ENCODE measurements around the gene HSD17B4. TPM values are rescaled to one million over a fixed set of nuclear protein-coding genes. Genes with fewer than 3 reads are reported as not detected.
"Not testable (repeated sequence)": the region's sequence is repeated elsewhere in the genome, so short reads cannot be mapped to it uniquely, and the experiment has no call there.

Gene HSD17B4
- total RNA-seq, 1 experiment from 2014 or later = 269 TPM

- H3K27ac ChIP-seq (ENCODE audit: insufficient read length, low read depth, low read length) = no peak overlapping the region
- H3K23ac ChIP-seq (ENCODE audit: insufficient read length, low read depth, low read length) = no peak overlapping the region
- no peak overlapping the region for H4K8ac ChIP-seq (replicated peaks; ENCODE audit: insufficient read length, low read depth, low read length)
- H3K23me2 ChIP-seq (ENCODE audit: insufficient read length, low read depth, low read length, poor library complexity, severe bottlenecking) = no peaks in the 10 kb centered on the region
- Mint-ChIP-seq H3K27me3 (ENCODE audit: low read depth) (no peaks in the 10 kb centered on the region), H3K4me1 (peaks cover 59 to 62% of the 10 kb centered on the region in 2 experiments), H3K9me3 (no peaks in the 10 kb centered on the region), H3K36me3 (ENCODE audit: insufficient read depth in 1 of 3, low read depth in 3 of 3) (peaks cover 12 to 30% (median 23%) of the 10 kb centered on the region in 3 experiments; a peak in 6 of 7 replicates), H3K4me3 (no peak overlapping the region), H3K27ac (no peak overlapping the region)
- H4K20me1 ChIP-seq (ENCODE audit: control insufficient read depth, insufficient read depth, insufficient read length) = no peaks in the 10 kb centered on the region
- H3K79me2 ChIP-seq (ENCODE audit: insufficient read depth, low read length) = no peaks in the 10 kb centered on the region
- WGBS (ENCODE audit: extremely low coverage, insufficient read length, low lambda C conversion rate) = no CpG with 5 or more reads among the region's 3 CpGs
- no peaks in the 10 kb centered on the region for H3K9me3 ChIP-seq (ENCODE audit: control insufficient read depth, low read depth, low read length)
- H3K79me1 ChIP-seq (ENCODE audit: insufficient read depth, low read depth, low read length, poor library complexity, severe bottlenecking) = no peaks in the 10 kb centered on the region
- no peak overlapping the region for H2BK15ac ChIP-seq (ENCODE audit: low read depth, low read length)
- TF ChIP-seq CTCF (conservative IDR thresholded peaks at IDR 0.05) = no peak
- H4K91ac ChIP-seq (ENCODE audit: insufficient read length, low read depth, low read length) = no peak overlapping the region
- no peak overlapping the region for H2BK120ac ChIP-seq (ENCODE audit: low read depth, low read length, poor library complexity, severe bottlenecking)
- no peak overlapping the region for H3K9ac ChIP-seq (ENCODE audit: extremely low read depth, insufficient read length, low read length)
- no peak overlapping the region for H2BK5ac ChIP-seq (ENCODE audit: insufficient read length, low read length)
- no peak overlapping the region for H2BK20ac ChIP-seq (ENCODE audit: low read depth, low read length, poor library complexity, severe bottlenecking)
- H4K5ac ChIP-seq (ENCODE audit: insufficient read length, low read depth, low read length) = no peak overlapping the region
- H2AK5ac ChIP-seq (ENCODE audit: insufficient read length, low read length) = no peak overlapping the region
- H3K4me2 ChIP-seq (ENCODE audit: insufficient read depth, insufficient read length, low read length) = no peak overlapping the region
- no peak overlapping the region for H3K14ac ChIP-seq (ENCODE audit: insufficient read depth, low read length)
- H3K4me1 ChIP-seq (ENCODE audit: insufficient read depth, low read length) = peaks cover 3% of the 10 kb centered on the region; the same call in 1 of the 2 replicates
- no peak overlapping the region for H3K56ac ChIP-seq (ENCODE audit: insufficient read length, low read depth, low read length)
- no peak overlapping the region for H3K4ac ChIP-seq (ENCODE audit: low read depth, low read length)
- H3T11ph ChIP-seq (ENCODE audit: low read length) = no peak overlapping the region
- H3K18ac ChIP-seq (ENCODE audit: insufficient read length, low read depth, low read length) = no peak overlapping the region
- H2BK12ac ChIP-seq (ENCODE audit: insufficient read length, low read depth, low read length) = no peak overlapping the region
- H3K27me3 ChIP-seq (ENCODE audit: insufficient read depth, low read length) = no peaks in the 10 kb centered on the region
- no peak overlapping the region for H2AFZ ChIP-seq (ENCODE audit: low read length)
- DNase-seq = no peak
These were observed 26.5 kb downstream of the HSD17B4 start for GRCh38 chr5:119478781-119479180.

DNA sequence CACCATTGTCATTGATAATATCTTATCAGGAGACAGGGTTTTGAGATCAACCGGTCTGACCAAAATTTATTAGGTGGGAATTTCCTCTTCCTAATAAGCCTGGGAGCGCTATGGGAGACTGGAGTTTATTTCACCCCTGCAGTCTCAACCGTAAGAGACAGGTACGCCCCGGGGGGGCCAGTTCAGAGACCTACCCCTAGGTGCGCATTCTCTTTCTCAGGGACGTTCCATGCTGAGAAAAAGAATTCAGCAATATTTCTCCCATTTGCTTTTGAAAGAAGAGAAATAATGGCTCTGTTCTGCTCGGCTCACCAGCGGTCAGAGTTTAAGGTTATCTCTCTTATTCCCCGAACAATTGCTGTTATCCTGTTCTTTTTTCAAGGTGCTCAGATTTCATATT is 28.3 kb downstream of the HSD17B4 start:
- Mint-ChIP-seq H3K27ac (peak overlapping the region in 2 of 3 experiments; percentile 33 to 38; a peak in 3 of 7 replicates), H3K4me1 (peaks cover 54 to 57% of the 10 kb centered on the region in 2 experiments), H3K36me3 (ENCODE audit: insufficient read depth in 1 of 3, low read depth in 3 of 3) (peaks cover 11 to 34% (median 23%) of the 10 kb centered on the region in 3 experiments; a peak in 6 of 7 replicates), H3K4me3 (peak overlapping the region; percentile 45 to 61)
- not testable (repeated sequence) for H3K79me2 ChIP-seq (ENCODE audit: insufficient read depth, low read length); H2AFZ ChIP-seq (ENCODE audit: low read length); H3K18ac ChIP-seq (ENCODE audit: insufficient read length, low read depth, low read length); H3K14ac ChIP-seq (ENCODE audit: insufficient read depth, low read length); H3K27me3 Mint-ChIP-seq (ENCODE audit: low read depth); H2BK120ac ChIP-seq (ENCODE audit: low read depth, low read length, poor library complexity, severe bottlenecking); H3K23me2 ChIP-seq (ENCODE audit: insufficient read length, low read depth, low read length, poor library complexity, severe bottlenecking); H3K4ac ChIP-seq (ENCODE audit: low read depth, low read length); H2AK5ac ChIP-seq (ENCODE audit: insufficient read length, low read length); H3K27me3 ChIP-seq (ENCODE audit: insufficient read depth, low read length); DNase-seq; H2BK12ac ChIP-seq (ENCODE audit: insufficient read length, low read depth, low read length); H2BK20ac ChIP-seq (ENCODE audit: low read depth, low read length, poor library complexity, severe bottlenecking); H3K79me1 ChIP-seq (ENCODE audit: insufficient read depth, low read depth, low read length, poor library complexity, severe bottlenecking); H4K8ac ChIP-seq (replicated peaks; ENCODE audit: insufficient read length, low read depth, low read length); H3K9me3 ChIP-seq (ENCODE audit: control insufficient read depth, low read depth, low read length); H3K56ac ChIP-seq (ENCODE audit: insufficient read length, low read depth, low read length); H3K23ac ChIP-seq (ENCODE audit: insufficient read length, low read depth, low read length); H3K27ac ChIP-seq (ENCODE audit: insufficient read length, low read depth, low read length); H2BK5ac ChIP-seq (ENCODE audit: insufficient read length, low read length); H4K91ac ChIP-seq (ENCODE audit: insufficient read length, low read depth, low read length); H4K20me1 ChIP-seq (ENCODE audit: control insufficient read depth, insufficient read depth, insufficient read length); H4K5ac ChIP-seq (ENCODE audit: insufficient read length, low read depth, low read length); H3K4me1 ChIP-seq (ENCODE audit: insufficient read depth, low read length); H3K9ac ChIP-seq (ENCODE audit: extremely low read depth, insufficient read length, low read length); H3K9me3 Mint-ChIP-seq; H3T11ph ChIP-seq (ENCODE audit: low read length); H2BK15ac ChIP-seq (ENCODE audit: low read depth, low read length)
- WGBS (ENCODE audit: extremely low coverage, insufficient read length, low lambda C conversion rate) = no CpG with 5 or more reads among the region's 10 CpGs
- H3K4me2 ChIP-seq (ENCODE audit: insufficient read depth, insufficient read length, low read length) = peak overlapping the region; percentile 33

All from H9 (cell line).